ENCODE data around the gene SRPRA.
"Not testable (repeated sequence)": the region's sequence is repeated elsewhere in the genome, so short reads cannot be mapped to it uniquely, and the experiment has no call there.

SRPRA gene, protein sequence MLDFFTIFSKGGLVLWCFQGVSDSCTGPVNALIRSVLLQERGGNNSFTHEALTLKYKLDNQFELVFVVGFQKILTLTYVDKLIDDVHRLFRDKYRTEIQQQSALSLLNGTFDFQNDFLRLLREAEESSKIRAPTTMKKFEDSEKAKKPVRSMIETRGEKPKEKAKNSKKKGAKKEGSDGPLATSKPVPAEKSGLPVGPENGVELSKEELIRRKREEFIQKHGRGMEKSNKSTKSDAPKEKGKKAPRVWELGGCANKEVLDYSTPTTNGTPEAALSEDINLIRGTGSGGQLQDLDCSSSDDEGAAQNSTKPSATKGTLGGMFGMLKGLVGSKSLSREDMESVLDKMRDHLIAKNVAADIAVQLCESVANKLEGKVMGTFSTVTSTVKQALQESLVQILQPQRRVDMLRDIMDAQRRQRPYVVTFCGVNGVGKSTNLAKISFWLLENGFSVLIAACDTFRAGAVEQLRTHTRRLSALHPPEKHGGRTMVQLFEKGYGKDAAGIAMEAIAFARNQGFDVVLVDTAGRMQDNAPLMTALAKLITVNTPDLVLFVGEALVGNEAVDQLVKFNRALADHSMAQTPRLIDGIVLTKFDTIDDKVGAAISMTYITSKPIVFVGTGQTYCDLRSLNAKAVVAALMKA

DNA sequence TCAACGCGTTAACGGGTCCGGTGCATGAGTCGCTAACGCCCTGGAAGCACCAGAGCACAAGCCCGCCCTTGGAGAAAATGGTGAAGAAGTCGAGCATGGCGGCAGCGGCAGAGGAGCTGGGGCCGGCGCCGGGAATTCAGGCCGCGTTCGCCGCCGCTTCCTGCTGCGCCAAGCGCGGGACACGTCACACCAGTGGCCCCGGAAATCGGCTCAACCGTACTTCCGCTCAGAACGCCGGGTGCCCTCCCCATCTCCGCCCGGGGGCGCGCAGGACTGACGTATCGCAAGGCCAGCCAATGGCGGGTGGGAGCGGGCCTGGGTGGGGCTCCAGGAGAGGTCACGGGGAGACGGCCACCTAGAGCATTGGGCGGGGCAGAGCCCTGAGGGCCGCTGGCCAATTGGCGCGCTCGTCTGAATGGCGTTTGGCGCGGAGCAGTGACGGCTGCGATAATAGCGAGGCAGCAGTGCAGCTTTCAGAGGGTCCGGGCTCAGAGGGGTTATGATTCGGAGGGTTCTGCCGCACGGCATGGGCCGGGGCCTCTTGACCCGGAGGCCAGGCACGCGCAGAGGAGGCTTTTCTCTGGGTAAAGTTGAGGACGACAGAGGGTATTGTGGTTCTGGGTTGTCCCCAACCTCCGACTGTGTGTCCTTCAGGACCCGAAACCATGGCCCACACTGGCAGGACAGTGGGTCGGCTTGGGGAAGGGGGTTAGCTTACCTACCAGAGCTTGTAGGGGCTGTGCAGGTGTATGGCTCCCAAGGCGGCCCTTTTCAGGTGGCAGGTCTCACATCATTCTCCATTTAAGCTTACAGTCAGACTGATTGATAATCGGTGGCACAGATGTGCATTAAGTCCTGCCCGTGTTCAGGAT, at the start of gene SRPRA, which contains the start of gene FOXRED1:
Gene SRPRA, minus strand, starts transcription at position 188 of the 872 bp plus-strand sequence. Its CDS starts 91 bp downstream, at position 97.
Gene FOXRED1, plus strand, starts transcription at position 447 of the 872 bp plus-strand sequence. Its CDS starts 53 bp downstream, at position 500.
- in situ Hi-C loops (cut with HindIII; ENCODE audit: low sequenced_read_pairs) = no loop called here

DNA sequence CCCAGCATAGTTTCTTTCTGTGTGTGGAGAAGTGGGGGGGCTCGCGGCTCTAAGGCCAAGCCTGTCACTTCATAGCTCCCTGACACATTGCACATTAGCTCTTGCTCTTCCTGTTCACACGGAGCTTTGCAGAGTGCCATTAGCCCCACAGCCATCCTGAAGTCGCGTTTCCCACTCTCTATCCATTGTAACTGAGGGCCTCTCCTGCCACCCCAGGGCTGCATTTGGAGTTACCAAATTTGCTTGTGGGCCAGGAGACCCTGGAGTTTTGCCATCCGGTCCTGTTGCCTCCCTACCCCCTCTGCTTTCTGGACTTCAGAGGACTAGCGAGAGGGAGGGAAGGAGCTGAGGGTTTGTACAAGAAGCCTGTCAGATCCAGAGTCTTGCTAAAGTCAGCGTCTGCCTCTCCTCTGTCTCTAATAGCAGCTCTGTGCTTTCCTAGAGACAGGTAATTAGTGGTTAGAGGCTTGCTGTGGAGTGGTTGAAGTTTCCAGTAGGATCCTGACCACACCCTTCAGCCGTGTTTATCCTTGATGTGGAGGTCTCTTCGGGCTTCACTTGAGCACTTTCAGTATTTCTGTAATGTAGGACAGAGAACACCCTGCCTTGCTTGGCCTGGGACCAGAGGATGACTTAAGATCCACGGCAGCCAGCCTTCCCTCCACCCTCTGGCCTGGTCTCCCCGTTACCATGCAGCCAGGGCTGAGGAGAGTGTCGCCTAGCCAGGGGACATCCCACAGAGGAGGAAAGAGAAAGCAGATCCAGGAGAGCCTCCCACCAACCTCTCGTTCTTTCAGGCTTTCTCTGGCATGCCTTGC, 49.3 kb upstream of the SRPRA start:
- in situ Hi-C loops (cut with HindIII; ENCODE audit: low sequenced_read_pairs) = no loop called here

DNA sequence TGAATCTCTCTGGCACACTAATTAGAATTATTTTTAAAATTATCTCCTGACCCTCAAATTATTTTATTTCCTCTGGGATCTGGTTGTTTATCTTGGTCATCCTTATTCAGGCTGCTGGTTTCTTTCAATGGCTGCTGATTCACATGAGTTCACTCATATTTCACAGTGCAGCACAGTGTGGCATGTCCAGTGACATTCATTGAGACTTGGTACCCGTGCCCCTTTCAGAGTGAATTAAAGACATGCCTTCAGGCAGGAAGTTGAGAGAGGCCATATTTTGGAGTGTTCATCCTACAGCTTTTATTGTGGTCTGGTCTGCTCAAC, 48.7 kb upstream of the SRPRA start:
- in situ Hi-C loops (cut with HindIII; ENCODE audit: low sequenced_read_pairs) = no loop called here

DNA sequence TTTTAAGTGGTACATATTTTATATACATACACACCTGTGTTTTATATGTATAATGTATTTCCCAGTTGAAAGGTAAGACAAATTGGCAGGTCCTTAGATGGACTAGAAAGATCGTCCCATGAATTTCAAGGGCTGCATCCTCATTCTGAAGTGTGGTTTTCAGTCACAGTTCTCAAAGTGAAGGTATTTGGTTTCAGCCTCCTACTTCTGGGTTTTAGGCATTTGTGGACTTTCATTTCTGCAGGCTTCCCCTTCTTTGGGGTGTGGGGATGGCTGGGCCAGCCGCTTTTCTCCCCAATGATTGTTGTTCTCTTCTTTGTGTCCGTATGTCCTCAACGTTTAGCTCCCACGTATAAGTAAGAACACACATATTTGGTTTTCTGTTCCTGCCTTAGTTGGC, 45.1 kb upstream of the SRPRA start:
- in situ Hi-C loops (cut with HindIII; ENCODE audit: low sequenced_read_pairs) = no loop called here

DNA sequence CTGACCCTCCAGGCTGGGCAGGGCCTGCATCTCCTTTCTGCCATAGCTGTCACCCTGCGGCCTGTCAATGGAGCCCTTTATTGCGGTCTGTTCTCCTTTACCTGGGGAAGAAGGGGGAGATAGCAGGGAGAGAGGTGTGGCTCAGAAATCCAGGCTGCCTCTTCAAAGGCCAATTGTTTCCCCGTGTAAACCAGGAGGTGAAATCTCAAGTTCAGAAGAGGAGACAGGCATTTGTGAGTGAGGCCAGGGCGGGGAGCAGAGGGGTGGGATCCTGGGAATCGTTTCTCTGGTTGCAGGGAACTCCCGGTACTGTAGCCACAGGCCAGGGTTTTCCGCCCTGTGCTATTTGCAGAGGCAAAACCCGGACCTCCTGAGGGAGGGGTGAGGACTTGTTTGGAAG, 44.3 kb upstream of the SRPRA start:
- in situ Hi-C loops (cut with HindIII; ENCODE audit: low sequenced_read_pairs) = no loop called here

DNA sequence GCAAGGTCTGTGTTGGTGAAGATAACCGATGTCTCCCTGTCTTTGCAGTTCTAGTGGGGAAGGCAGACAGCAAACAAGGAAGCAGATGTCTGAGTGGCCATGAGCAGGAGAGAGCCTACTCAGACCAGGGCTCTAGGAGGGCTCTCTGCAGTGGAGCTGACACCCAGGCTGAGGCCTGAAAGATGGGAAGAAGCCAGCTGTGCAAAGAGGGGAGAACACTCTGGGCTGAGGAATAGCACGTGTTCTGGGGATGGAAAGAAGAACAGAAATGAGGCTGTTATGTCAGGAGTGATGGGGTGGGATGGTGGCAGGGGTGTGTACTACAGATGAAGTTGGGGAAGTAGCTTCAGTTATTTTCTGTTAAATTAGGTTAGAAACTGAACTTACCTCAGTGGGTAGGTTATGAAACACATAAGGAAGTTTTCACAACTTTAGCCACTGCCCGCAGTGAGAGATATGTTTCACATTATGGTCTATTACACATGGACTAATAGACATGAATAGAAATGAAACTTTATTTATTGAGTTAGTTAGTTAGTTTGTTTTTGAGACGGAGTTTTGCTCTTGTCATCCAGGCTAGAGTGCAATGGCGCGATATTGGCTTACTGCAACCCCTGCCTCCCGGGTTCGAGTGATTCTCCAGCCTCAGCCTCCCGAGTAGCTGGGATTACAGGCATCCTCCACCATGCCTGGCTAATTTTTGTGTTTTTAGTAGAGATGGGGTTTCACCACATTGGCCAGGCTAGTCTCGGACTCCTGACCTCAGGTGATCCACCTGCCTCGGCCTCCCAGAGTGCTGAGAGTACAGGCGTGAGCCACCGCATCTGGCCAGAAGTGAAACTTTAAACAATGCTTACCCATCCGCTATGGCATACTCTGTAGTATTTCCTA, 43.0 kb upstream of the SRPRA start:
- in situ Hi-C loops (cut with HindIII; ENCODE audit: low sequenced_read_pairs) = no loop called here

DNA sequence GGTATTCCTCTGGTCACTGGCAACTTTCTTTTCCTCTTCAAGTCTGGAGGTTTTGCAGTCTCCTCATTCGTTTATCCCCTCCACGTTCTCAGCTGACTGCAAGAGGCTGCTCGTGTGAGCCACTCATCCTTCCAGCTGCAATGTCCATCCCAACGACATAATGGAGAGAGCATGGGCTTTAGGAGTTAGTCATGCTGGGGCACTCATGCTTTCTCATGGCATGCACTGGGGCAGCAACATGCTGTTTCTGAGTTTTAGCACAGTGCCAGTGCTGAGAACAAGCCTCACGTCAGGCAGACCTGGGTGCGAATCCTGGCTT, 42.3 kb upstream of the SRPRA start:
- in situ Hi-C loops (cut with HindIII; ENCODE audit: low sequenced_read_pairs) = no loop called here

DNA sequence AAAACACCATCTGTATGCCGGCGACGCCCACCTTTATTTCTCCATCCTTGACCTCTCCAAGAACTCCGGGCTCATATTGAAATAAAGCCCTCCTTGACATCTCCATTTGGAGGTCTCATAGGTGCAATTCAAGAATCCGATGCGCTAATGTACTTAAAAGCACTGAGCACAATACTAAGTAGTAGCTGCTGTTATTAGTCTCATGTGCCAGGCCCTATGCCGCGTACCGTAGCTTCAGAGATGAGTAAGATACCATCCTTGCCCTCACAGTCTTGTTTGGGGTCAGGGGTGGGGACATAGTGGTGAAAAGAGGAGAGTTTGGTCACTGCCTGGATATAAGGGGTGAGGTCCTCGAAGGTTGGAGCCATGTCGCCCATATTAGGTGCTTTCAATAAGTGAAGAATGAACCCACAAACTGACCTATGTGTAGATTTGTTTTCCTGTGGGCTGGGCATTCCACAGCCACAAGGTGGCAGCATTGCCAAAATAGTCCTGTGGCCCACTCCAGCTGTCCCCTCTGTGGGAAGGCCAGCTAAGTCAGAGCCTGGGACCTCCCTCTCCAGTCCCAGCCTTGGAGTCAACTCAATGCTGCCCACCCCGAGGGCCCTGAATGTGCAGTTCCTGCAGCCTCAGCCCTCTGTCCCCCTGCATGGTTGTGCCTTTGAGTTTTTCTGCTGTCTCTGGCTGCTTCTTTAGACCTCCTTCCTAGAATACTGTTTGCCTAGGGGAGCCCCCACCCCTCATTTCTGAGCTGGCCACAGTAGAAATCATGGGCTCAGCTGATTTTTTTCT, 41.7 kb upstream of the SRPRA start:
- in situ Hi-C loops (cut with HindIII; ENCODE audit: low sequenced_read_pairs) = no loop called here

DNA sequence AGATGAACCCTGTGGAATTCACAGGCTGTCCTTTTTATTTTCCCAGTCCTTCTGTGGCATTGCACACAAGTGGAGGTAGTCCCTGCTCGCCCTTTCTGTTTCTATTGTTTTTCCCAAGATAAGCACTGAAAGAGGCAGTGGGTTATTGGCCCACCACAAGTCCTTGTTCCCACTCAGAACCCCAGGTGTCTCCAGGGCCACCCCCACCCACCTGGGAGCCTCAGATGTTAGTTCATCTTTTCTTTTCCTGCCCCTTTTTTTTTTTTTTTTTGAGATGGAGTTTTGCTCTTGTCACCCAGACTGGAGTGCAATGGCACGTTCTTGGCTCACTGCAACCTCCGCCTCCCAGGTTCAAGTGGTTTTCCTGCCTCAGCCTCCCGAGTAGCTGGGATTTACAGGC, 40.1 kb upstream of the SRPRA start:
- in situ Hi-C loops (cut with HindIII; ENCODE audit: low sequenced_read_pairs) = not testable (repeated sequence)

DNA sequence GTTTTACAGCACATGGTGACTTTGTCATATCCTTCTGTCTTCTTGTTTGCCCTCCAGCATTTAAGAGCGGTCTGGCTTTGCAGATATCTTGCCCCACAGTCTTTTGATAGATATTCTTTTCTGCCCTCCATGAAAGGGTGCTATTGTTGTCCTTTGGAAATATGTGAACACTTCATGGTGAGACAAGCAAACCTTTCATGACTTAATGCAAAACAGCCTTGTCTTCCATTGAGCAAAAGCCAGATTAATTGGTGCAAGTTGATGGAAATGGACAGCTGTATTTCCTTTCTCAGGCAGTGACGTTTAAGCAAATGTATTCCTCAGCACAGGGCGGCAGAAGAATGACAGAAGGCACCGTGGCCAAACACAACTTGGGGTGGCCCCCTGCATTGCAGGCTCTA, 39.6 kb upstream of the SRPRA start:
- in situ Hi-C loops (cut with HindIII; ENCODE audit: low sequenced_read_pairs) = no loop called here

DNA sequence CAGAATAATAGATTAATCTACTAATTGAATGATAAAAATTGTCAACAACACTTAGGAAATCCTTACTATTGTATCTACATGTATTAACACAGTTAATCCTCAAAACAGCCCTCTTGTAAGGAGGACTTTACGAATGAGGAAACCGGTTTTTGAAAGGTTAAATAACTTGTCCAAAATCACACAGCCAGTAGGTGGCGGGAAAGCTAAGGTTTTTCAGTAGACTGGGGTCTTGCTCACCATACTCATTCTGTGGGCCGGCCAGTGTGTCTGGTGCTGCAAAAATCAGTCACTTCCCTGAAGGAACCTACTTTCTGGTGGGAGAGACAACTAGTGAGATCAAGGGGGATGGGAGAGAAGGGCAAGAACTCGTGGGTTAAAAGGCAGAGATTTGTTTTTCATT, 39.0 kb upstream of the SRPRA start:
- in situ Hi-C loops (cut with HindIII; ENCODE audit: low sequenced_read_pairs) = no loop called here

DNA sequence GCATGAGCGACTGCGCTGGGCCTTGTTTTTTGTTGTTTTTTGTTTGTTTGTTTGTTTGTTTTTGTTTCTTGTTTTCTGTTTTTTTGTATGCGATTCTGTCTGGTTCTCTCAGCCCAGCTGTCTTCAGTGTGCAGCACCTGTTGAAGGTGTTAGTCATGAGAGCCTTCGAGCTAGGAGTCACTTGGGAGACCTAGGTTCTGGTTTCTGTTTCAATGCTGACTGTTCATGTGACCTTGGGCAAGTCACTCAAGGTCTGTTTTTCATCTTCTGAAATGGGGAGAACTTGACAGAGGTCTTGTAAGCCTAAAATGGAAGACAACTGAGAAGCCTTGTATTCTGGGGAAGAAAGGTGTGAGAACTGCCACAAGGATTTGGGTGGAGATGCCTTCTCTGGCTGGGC, 37.0 kb upstream of the SRPRA start:
- in situ Hi-C loops (cut with HindIII; ENCODE audit: low sequenced_read_pairs) = no loop called here

DNA sequence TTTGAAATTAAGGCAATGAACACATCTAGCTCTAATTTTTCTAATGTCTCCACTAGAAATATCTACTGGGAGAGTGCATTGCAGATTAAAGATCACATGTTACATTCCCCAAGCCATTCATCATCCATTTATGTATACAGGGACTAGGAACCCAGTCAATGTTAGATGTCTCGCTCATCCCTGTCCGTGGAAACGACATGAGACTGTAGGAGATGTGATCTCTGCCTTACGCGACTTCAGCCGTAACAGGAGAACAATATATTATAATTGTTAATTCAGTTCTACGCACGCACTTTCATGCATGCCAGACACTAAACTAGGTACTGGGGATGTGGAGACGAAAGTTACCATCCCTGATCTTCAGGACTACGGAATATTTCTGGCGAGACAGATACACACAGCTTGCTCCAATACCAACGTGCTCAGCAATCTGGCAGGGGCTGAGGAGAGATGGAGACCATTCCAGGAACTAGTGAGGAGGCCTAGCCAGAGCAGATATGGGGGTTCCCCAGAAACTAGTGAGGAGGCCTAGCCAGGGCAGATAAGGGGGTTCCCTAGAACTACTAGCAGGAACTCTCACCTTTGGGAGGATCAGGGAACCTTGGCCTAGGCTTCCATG, 35.9 kb upstream of the SRPRA start:
- in situ Hi-C loops (cut with HindIII; ENCODE audit: low sequenced_read_pairs) = no loop called here

DNA sequence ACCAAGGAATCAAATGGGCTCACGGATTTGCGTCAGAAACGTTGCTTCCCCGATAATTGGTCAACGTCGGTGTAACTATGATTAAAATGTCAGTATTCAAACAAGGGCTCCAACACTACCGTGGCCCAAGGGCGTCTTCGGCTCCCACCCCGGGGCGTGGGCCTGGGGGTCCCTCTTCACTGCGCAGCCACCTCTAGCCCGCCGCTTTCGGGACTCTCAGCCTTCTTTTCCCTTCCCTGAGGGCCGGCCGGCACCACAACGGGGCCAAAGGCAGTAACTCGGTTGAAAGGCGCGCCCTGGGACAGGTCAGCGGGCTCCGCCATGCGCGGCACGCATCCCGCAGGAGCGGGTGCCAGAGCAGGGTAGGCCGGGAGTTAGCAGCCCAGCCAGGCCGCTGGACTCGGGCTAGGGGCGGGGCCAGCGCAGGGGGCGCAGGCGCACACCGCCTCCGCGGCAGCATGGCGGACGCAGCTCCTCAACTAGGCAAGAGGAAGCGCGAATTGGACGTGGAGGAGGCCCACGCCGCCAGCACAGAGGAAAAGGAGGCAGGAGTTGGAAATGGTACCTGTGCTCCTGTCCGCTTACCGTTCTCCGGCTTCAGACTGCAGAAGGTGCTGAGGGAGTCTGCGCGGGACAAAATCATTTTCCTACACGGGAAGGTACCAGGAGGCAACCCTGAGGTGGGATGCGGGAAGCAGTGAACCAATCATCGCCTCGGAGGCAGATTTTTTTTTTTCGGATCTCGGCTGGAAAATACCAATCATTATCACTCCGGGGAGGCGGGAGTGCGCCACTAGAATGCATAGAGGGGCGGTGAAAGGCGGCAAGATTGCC, 35.1 kb upstream of the SRPRA start, which contains the start of gene DCPS:
Gene DCPS, plus strand, starts transcription at position 438 of the 834 bp plus-strand sequence. Its CDS starts 21 bp downstream, at position 459.
- in situ Hi-C loops (cut with HindIII; ENCODE audit: low sequenced_read_pairs) = no loop called here

DNA sequence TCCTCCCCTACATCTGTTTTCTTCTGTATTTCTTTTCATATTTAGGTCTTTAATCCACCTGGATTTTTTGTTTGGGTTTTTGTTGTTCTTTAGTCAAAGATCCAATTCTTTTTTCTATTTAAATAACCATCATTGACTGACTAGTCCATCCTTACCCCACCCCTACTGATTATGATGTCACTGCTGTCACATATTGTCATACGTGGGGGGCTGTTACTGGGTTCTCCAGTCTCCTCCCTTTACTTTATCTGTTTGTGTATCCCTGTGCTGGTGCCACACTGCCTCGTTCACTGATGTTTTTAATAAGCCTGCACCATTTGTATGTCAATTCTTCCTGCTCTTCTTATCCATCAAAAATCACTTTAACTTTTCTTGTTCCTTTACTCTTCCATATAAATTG, 28.3 kb upstream of the SRPRA start:
- in situ Hi-C loops (cut with HindIII; ENCODE audit: low sequenced_read_pairs) = no loop called here

DNA sequence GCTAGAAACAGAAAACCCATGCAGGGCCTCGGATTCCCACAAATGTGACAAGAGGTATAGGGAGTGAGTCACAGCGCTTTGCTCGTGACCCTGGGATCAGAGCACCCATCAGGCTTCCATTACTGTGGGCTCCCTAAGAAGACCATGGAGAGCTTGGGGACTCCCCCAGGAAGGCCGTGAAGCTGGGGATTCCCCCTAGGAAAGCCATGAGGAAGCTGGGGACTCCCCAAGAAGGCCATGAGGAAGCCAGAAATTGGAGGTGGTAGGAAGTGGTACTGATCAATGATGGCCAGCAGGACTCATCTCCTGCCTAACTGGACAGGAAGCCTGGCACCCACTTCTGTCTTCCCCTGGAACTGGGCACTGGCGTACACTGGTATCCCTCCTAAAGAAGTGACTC, 25.0 kb upstream of the SRPRA start:
- in situ Hi-C loops (cut with HindIII; ENCODE audit: low sequenced_read_pairs) = no loop called here

DNA sequence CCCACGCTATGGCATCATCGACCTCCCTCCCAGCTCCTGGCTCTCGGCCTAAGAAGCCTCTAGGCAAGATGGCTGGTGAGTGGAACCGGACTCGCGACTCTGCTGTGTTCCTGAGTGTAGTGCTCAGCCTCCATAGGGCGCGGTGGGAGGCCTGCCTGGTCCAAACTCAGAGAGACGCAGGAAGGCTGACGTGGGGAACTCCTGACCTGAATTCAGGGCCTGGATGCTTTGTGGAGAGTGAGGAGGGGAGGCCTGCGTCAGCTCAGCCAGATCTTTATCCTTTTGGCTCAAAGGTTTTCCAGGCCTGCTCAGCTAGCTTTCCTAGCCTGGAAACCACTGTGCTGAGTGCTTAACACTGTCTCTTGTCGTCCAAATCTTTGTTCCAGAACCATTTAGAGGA, 22.2 kb upstream of the SRPRA start:
- in situ Hi-C loops (cut with HindIII; ENCODE audit: low sequenced_read_pairs) = no loop called here

DNA sequence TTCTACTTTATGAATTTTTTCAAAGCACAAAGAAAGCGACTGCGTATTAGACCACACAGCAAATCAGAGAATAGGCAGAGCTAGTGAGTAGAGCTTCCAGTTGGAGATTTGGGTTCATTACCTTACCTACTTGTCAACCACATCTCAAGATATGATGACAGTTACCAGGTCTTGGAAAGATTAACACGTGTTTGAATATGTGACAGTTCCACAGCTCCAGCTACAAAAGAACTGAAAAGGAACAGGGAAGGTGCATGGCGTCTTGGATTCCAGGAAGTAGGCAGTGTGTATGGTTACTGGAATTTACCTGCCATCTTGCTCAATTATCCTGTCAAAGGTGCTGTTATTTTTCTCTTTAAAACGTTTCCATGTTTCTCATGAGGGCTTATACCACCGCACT, 19.5 kb upstream of the SRPRA start:
- in situ Hi-C loops (cut with HindIII; ENCODE audit: low sequenced_read_pairs) = no loop called here

Measured in DLD1 (cell line).